Mesenchymal stem cell (in vitro differentiated cells and primary cell): Measurements from ENCODE around the gene PELI1.

Source experiments
- DNase-seq: peaks from one replicate; pipeline ENCODE4 v3.0.0-alpha.2; 2013
- H2AFZ ChIP-seq: one replicate; pipeline ENCODE4 v1.6.1; 2013; ENCODE audit warnings: low read depth, mild to moderate bottlenecking, control low read depth, inconsistent platforms, low read length, moderate library complexity
- H2AK5ac ChIP-seq: 2 replicates; pipeline ENCODE4 v1.6.1; 2013; ENCODE audit warnings: low read length, moderate library complexity, mild to moderate bottlenecking, inconsistent platforms; ENCODE audit not compliant: severe bottlenecking
- H2BK120ac ChIP-seq: one replicate; pipeline ENCODE4 v1.6.1; 2013; ENCODE audit warnings: low read depth, mild to moderate bottlenecking, inconsistent platforms, low read length, moderate library complexity
- H2BK12ac ChIP-seq, 2 experiments: one replicate each; pipeline ENCODE4 v1.6.1; 2013; ENCODE audit warnings: inconsistent platforms in 2 of 2, low read length in 2 of 2, mild to moderate bottlenecking in 2 of 2, moderate library complexity in 2 of 2, control low read depth in 1 of 2
- H2BK15ac ChIP-seq: one replicate; pipeline ENCODE4 v1.6.1; 2013; ENCODE audit warnings: mild to moderate bottlenecking, low read depth, inconsistent platforms; ENCODE audit not compliant: poor library complexity, severe bottlenecking
- H2BK5ac ChIP-seq: 2 replicates; pipeline ENCODE4 v1.6.1; 2013; ENCODE audit warnings: low read depth, mild to moderate bottlenecking, low read length, control low read depth, inconsistent platforms; ENCODE audit not compliant: poor library complexity, severe bottlenecking
- H3K14ac ChIP-seq, 2 experiments: one replicate each; pipeline ENCODE4 v1.6.1; 2013; ENCODE audit warnings: inconsistent platforms in 2 of 2, low read length in 2 of 2, control low read depth in 1 of 2, mild to moderate bottlenecking in 1 of 2, moderate library complexity in 1 of 2
- H3K18ac ChIP-seq, 2 experiments: one replicate each; pipeline ENCODE4 v1.6.1; 2013; ENCODE audit warnings: inconsistent platforms in 2 of 2, low read length in 2 of 2, control low read depth in 1 of 2, low read depth in 1 of 2, mild to moderate bottlenecking in 1 of 2
- H3K23ac ChIP-seq, 2 experiments: one replicate each; pipeline ENCODE4 v1.6.1; 2013; ENCODE audit warnings: inconsistent platforms in 2 of 2, low read length in 2 of 2, mild to moderate bottlenecking in 2 of 2, moderate library complexity in 2 of 2, control low read depth in 1 of 2
- H3K27ac ChIP-seq: 2 replicates; pipeline ENCODE4 v1.5.1; 2013; ENCODE audit warnings: mild to moderate bottlenecking, moderate library complexity, low read length, control low read depth, inconsistent platforms; ENCODE audit not compliant: poor library complexity, severe bottlenecking
- H3K27me3 ChIP-seq, 2 experiments: 2 replicates each; pipeline versions ENCODE4 v1.6.1 to v1.7.0; 2013; ENCODE audit warnings: low read length in 2 of 2, mild to moderate bottlenecking in 2 of 2, moderate library complexity in 2 of 2, control low read depth in 1 of 2, inconsistent platforms in 1 of 2; ENCODE audit not compliant: control insufficient read depth in 1 of 2, insufficient read depth in 1 of 2
- H3K36me3 ChIP-seq, 2 experiments: 2 replicates each; pipeline versions ENCODE4 v1.6.1 to v1.7.0; 2013; ENCODE audit warnings: low read length in 2 of 2, control low read depth in 1 of 2, inconsistent platforms in 1 of 2, low read depth in 1 of 2, mild to moderate bottlenecking in 1 of 2; ENCODE audit not compliant: insufficient read depth in 2 of 2, control insufficient read depth in 1 of 2
- H3K4ac ChIP-seq, 2 experiments: one replicate each; pipeline ENCODE4 v1.6.1; 2013; ENCODE audit warnings: inconsistent platforms in 2 of 2, low read length in 2 of 2, mild to moderate bottlenecking in 2 of 2, moderate library complexity in 2 of 2, control low read depth in 1 of 2, low read depth in 1 of 2
- H3K4me1 ChIP-seq: 2 replicates; pipeline ENCODE4 v1.6.1; 2013; ENCODE audit warnings: low read depth, low read length, control low read depth; ENCODE audit not compliant: control insufficient read depth, insufficient read depth
- H3K4me2 ChIP-seq: 2 replicates; pipeline ENCODE4 v1.6.1; 2013; ENCODE audit warnings: low read length, mild to moderate bottlenecking, inconsistent platforms; ENCODE audit not compliant: poor library complexity, severe bottlenecking
- H3K4me3 ChIP-seq, 2 experiments: 2 replicates each; pipeline versions ENCODE4 v1.5.1 to v1.7.0; 2013; ENCODE audit warnings: low read length in 2 of 2, mild to moderate bottlenecking in 2 of 2, control low read depth in 1 of 2, low read depth in 1 of 2; ENCODE audit not compliant: insufficient read depth in 1 of 2
- H3K79me1 ChIP-seq: replicated peaks from 2 replicates; pipeline ENCODE4 v1.6.1; 2013; ENCODE audit warnings: mild to moderate bottlenecking, control low read depth, low read length, inconsistent platforms; ENCODE audit not compliant: poor library complexity, severe bottlenecking
- H3K9ac ChIP-seq: 2 replicates; pipeline ENCODE4 v1.7.0; 2013; ENCODE audit warnings: mild to moderate bottlenecking, low read length, moderate library complexity
- H3K9me3 ChIP-seq: 2 replicates; pipeline ENCODE4 v1.7.0; 2013; ENCODE audit warnings: mild to moderate bottlenecking, low read length; ENCODE audit not compliant: control insufficient read depth
- H4K8ac ChIP-seq: one replicate; pipeline ENCODE4 v1.6.1; 2013; ENCODE audit warnings: inconsistent platforms, mild to moderate bottlenecking, low read length, moderate library complexity
- H4K91ac ChIP-seq: one replicate; pipeline ENCODE4 v1.6.1; 2013; ENCODE audit warnings: mild to moderate bottlenecking, low read length, inconsistent platforms
- WGBS: methylation state at CpG from one replicate; pipeline ENCODE4 v1.1.7; 2013; ENCODE audit warnings: mixed read lengths; 5-methylcytosine and 5-hydroxymethylcytosine counted together

PELI1 gene

GRCh38 chr2:64137996-64138395, 6.2 kb downstream of the PELI1 start:
- Histone ChIP-seq H2BK120ac (no peak overlapping the region), H3K4me1 (peaks cover 4% of the 10 kb centered on the region), H3K4ac (no peak overlapping the region), H3K27ac (no peak overlapping the region), H3K14ac (no peak overlapping the region), H3K27me3 (no peaks in the 10 kb centered on the region), H4K91ac (no peak overlapping the region), H3K9ac (no peak overlapping the region), H3K18ac (no peak overlapping the region), H3K4me3 (no peak overlapping the region), H3K79me1 (peaks cover 1% of the 10 kb centered on the region), H3K36me3 (peaks cover 0 to 5% of the 10 kb centered on the region in 2 experiments), H3K9me3 (no peaks in the 10 kb centered on the region), H2AFZ (no peak overlapping the region), H4K8ac (no peak overlapping the region), H2BK15ac (no peak overlapping the region), H3K23ac (no peak overlapping the region), H3K4me2 (no peak overlapping the region), H2BK12ac (no peak overlapping the region), H2BK5ac (no peak overlapping the region), H2AK5ac (no peak overlapping the region)
- 100% methylated on average over 3 of the region's 3 CpGs for WGBS
- DNase-seq: no peak

GRCh38 chr2:64137567-64137966, 6.7 kb downstream of the PELI1 start:
- no peak overlapping the region for H2AFZ ChIP-seq
- peaks cover 0 to 5% of the 10 kb centered on the region in 2 experiments for H3K36me3 ChIP-seq
- no peak overlapping the region for H3K14ac ChIP-seq
- no peak overlapping the region for H2BK15ac ChIP-seq
- peaks cover 3% of the 10 kb centered on the region for H3K79me1 ChIP-seq
- H3K4me3 ChIP-seq: no peak overlapping the region
- WGBS: 40% methylated on average over 1 of the region's 3 CpGs
- no peak overlapping the region for H4K91ac ChIP-seq
- H2AK5ac ChIP-seq: no peak overlapping the region
- no peak for DNase-seq
- no peak overlapping the region for H2BK5ac ChIP-seq
- no peak overlapping the region for H3K4me2 ChIP-seq
- no peak overlapping the region for H3K27ac ChIP-seq
- no peak overlapping the region for H4K8ac ChIP-seq
- H3K18ac ChIP-seq: no peak overlapping the region
- no peaks in the 10 kb centered on the region for H3K9me3 ChIP-seq
- H3K23ac ChIP-seq: no peak overlapping the region
- no peak overlapping the region for H2BK12ac ChIP-seq
- H3K4me1 ChIP-seq: peaks cover 4% of the 10 kb centered on the region
- no peaks in the 10 kb centered on the region for H3K27me3 ChIP-seq
- H3K9ac ChIP-seq: no peak overlapping the region
- no peak overlapping the region for H2BK120ac ChIP-seq
- H3K4ac ChIP-seq: no peak overlapping the region

- Histone ChIP-seq H2BK5ac (no peak overlapping the region), H3K27me3 (no peaks in the 10 kb centered on the region), H3K4me1 (peaks cover 4% of the 10 kb centered on the region), H3K18ac (no peak overlapping the region), H2AK5ac (no peak overlapping the region), H3K4me2 (no peak overlapping the region), H3K4me3 (no peak overlapping the region), H3K4ac (no peak overlapping the region), H3K9ac (no peak overlapping the region), H2BK12ac (no peak overlapping the region), H3K79me1 (peaks cover 5% of the 10 kb centered on the region), H3K36me3 (peaks cover 0 to 8% of the 10 kb centered on the region in 2 experiments), H4K91ac (no peak overlapping the region), H3K23ac (no peak overlapping the region), H3K9me3 (no peaks in the 10 kb centered on the region), H2BK120ac (no peak overlapping the region), H2AFZ (no peak overlapping the region), H4K8ac (no peak overlapping the region), H3K27ac (no peak overlapping the region), H2BK15ac (no peak overlapping the region), H3K14ac (no peak overlapping the region)
- WGBS: 100% methylated on average over 1 of the region's 1 CpG
- DNase-seq: no peak
Measured at GRCh38 chr2:64135421-64135820, 8.8 kb downstream of the PELI1 start.

GRCh38 chr2:64134813-64135212, 9.4 kb downstream of the PELI1 start:
- H3K9ac ChIP-seq: no peak overlapping the region
- no peak for DNase-seq
- no peak overlapping the region for H3K4me2 ChIP-seq
- H4K91ac ChIP-seq: no peak overlapping the region
- no peak overlapping the region for H3K14ac ChIP-seq
- H4K8ac ChIP-seq: no peak overlapping the region
- no peaks in the 10 kb centered on the region for H3K27me3 ChIP-seq
- no peak overlapping the region for H2AFZ ChIP-seq
- H3K9me3 ChIP-seq: no peaks in the 10 kb centered on the region
- no peak overlapping the region for H2BK15ac ChIP-seq
- H3K4me3 ChIP-seq: no peak overlapping the region
- H2BK12ac ChIP-seq: no peak overlapping the region
- H3K23ac ChIP-seq: no peak overlapping the region
- no peak overlapping the region for H2BK5ac ChIP-seq
- peaks cover 5% of the 10 kb centered on the region for H3K79me1 ChIP-seq
- H3K36me3 ChIP-seq: peaks cover 0 to 8% of the 10 kb centered on the region in 2 experiments
- H3K4me1 ChIP-seq: peaks cover 4% of the 10 kb centered on the region
- no peak overlapping the region for H2AK5ac ChIP-seq
- H3K4ac ChIP-seq: no peak overlapping the region
- no peak overlapping the region for H2BK120ac ChIP-seq
- no peak overlapping the region for H3K27ac ChIP-seq
- H3K18ac ChIP-seq: no peak overlapping the region
